Suprapubic skin (tissue), 3 donors: ENCODE results near the gene SIN3A.

ENCODE experiments used
- EP300 ChIP-seq: sonication (generic); formaldehyde crosslinking; IDR thresholded peaks from one replicate; pipeline ENCODE4 v1.6.1; 2017; ENCODE audit warnings: antibody characterized with exemption
- POLR2A ChIP-seq, 2 donors: fragments of 450-650 bp; IDR thresholded peaks; one replicate each; pipeline ENCODE4 v1.6.1; 2017; ENCODE audit warnings: antibody characterized with exemption in 2 of 2, mild to moderate bottlenecking in 2 of 2, moderate library complexity in 2 of 2
- TF ChIP-seq, protein P1 (sequence below), 2 donors: fragments of 200-600 bp in 1 of 2; fragments of 450-650 bp in 1 of 2; sonication (generic) in 1 of 2; IDR thresholded peaks; one replicate each; pipeline ENCODE4 v1.5.1; 2016 to 2019; ENCODE audit warnings: antibody characterized with exemption in 2 of 2, mild to moderate bottlenecking in 1 of 2, moderate library complexity in 1 of 2

DNA sequence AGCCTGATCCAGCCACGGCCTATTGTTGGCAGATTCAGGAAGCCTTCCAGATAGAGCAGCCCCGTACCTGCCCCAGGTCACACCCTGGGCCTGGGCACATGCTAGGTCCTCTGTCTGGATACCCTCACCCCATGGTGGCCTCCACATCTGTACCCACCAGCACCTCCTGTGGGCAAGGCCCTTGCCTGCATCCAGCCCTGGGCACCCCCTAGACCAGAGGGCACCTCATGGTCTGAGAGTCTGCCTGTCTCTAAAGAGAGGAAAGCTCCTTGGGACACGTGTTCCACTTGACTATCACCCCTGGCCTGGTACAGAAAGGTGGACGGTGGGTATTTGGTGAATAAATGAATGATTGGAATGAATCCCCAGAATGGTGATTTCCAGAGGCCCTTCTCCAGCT lies 124.5 kb downstream of the SIN3A start:
- TF ChIP-seq, protein P1, sequence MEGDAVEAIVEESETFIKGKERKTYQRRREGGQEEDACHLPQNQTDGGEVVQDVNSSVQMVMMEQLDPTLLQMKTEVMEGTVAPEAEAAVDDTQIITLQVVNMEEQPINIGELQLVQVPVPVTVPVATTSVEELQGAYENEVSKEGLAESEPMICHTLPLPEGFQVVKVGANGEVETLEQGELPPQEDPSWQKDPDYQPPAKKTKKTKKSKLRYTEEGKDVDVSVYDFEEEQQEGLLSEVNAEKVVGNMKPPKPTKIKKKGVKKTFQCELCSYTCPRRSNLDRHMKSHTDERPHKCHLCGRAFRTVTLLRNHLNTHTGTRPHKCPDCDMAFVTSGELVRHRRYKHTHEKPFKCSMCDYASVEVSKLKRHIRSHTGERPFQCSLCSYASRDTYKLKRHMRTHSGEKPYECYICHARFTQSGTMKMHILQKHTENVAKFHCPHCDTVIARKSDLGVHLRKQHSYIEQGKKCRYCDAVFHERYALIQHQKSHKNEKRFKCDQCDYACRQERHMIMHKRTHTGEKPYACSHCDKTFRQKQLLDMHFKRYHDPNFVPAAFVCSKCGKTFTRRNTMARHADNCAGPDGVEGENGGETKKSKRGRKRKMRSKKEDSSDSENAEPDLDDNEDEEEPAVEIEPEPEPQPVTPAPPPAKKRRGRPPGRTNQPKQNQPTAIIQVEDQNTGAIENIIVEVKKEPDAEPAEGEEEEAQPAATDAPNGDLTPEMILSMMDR (IDR thresholded peaks at IDR 0.05) = no peak
- TF ChIP-seq POLR2A (IDR thresholded peaks at IDR 0.05) (no peak), EP300 (no peak)
